H54 (cell line): ENCODE results near the gene SCN11A.

Experiments
- DNase-seq: peaks from one replicate; pipeline ENCODE4 v3.0.0; 2011; ENCODE audit warnings: low spot score, mixed read lengths; ENCODE audit not compliant: insufficient read length
- FAIRE-seq: peaks from 3 replicates; lab custom pipeline; 2011; peaks lifted over from hg19 to GRCh38; lab: Jason Lieb, UNC
- POLR2A ChIP-seq: IDR thresholded peaks from 2 replicates; pipeline ENCODE4 v1.6.1; 2011; ENCODE audit warnings: low read depth, mild to moderate bottlenecking, low read length

Gene SCN11A

GRCh38 chr3:39051649-39052561 is at the start of gene SCN11A, which contains the start of gene WDR48:
Gene SCN11A, minus strand, starts transcription at chr3:39051944. Its CDS starts 101,582 bp downstream, at chr3:38950362.
Gene WDR48, plus strand, starts transcription at chr3:39052016. Its CDS starts 10 bp downstream, at chr3:39052026.
- FAIRE-seq (peak; percentile 99), DNase-seq (peak; percentile 77)
- peak; percentile 85 for TF ChIP-seq POLR2A

- DNase-seq (peak; percentile 77), FAIRE-seq (no peak)
- no peak for TF ChIP-seq POLR2A
These were observed 49.4 kb upstream of the SCN11A start for GRCh38 chr3:39101022-39101689.

- no peak for DNase-seq
- TF ChIP-seq POLR2A = no peak
- no peak for FAIRE-seq
These were observed 48.7 kb upstream of the SCN11A start for GRCh38 chr3:39100500-39100886.

GRCh38 chr3:39099738-39100499 is 48.2 kb upstream of the SCN11A start:
- no peak for DNase-seq
- no peak for FAIRE-seq
- no peak for TF ChIP-seq POLR2A

- FAIRE-seq (no peak), DNase-seq (no peak)
- TF ChIP-seq POLR2A = no peak
These were observed 47.5 kb upstream of the SCN11A start for GRCh38 chr3:39099242-39099641.

GRCh38 chr3:39098473-39099000 is 46.8 kb upstream of the SCN11A start:
- DNase-seq = no peak

GRCh38 chr3:39097716-39098472 is 46.1 kb upstream of the SCN11A start:
- FAIRE-seq = no peak

More at GRCh38 chr3:39098473-39099000, 46.8 kb upstream of the SCN11A start:
- no peak for FAIRE-seq
- TF ChIP-seq POLR2A = no peak

GRCh38 chr3:39096775-39097174 is 45.0 kb upstream of the SCN11A start:
- DNase-seq (no peak), FAIRE-seq (no peak)
- TF ChIP-seq POLR2A = no peak

More at GRCh38 chr3:39097716-39098472, 46.1 kb upstream of the SCN11A start:
- no peak for DNase-seq
- TF ChIP-seq POLR2A = no peak

- FAIRE-seq = no peak
- no peak for TF ChIP-seq POLR2A
These were observed 44.0 kb upstream of the SCN11A start for GRCh38 chr3:39095778-39096177.

GRCh38 chr3:39094851-39095677 is 43.3 kb upstream of the SCN11A start:
- FAIRE-seq = no peak
- no peak for TF ChIP-seq POLR2A
- DNase-seq = no peak

More at GRCh38 chr3:39095778-39096177, 44.0 kb upstream of the SCN11A start:
- no peak for DNase-seq

GRCh38 chr3:39090922-39091321 is 39.2 kb upstream of the SCN11A start:
- DNase-seq = no peak
- FAIRE-seq = no peak
- TF ChIP-seq POLR2A = no peak

- TF ChIP-seq POLR2A = no peak
- DNase-seq (no peak), FAIRE-seq (no peak)
These were observed 37.1 kb upstream of the SCN11A start for GRCh38 chr3:39088889-39089288.
